HCT116 (cell line): Measurements from ENCODE around the gene GABARAP. TPM values are rescaled to one million over a fixed set of nuclear protein-coding genes. Genes with fewer than 3 reads are reported as not detected.

Experiments used
- ATAC-seq: fragments of 200-7000 bp; cut with Tn5 transposase; 2 replicates; pipeline ENCODE4 v1.9.1; 2020; ENCODE audit warnings: mild to moderate bottlenecking, moderate library complexity
- BruUV-seq: library from RNA; stranded (reverse); fragments of 400-500 nt; replicated peaks from 2 replicates; lab custom pipeline; 2021; lab: Mats Ljungman, UMichigan
- CTCF ChIA-PET: fragments of 300-600 bp; sonication (Branson Sonifier 250); formaldehyde crosslinking; loops from one replicate; lab custom pipeline; 2021; ENCODE audit warnings: antibody characterized with exemption; lab: Charles Lee
- POLR2A ChIA-PET: fragments of 300-600, 350-600 bp; sonication (Branson Sonifier 250); formaldehyde crosslinking; loops from one replicate; lab custom pipeline; 2021; ENCODE audit warnings: antibody characterized with exemption; lab: Charles Lee
- RAD21 ChIA-PET, 2 experiments: fragments of 300-600 bp; sonication (Branson Sonifier 250); formaldehyde crosslinking; loops; one replicate each; lab custom pipeline; 2023; ENCODE audit warnings: low total read pairs in 2 of 2; ENCODE audit not compliant: uncharacterized antibody in 2 of 2, unreplicated experiment in 2 of 2, low non-redundant PET in 1 of 2; lab: Charles Lee
- DNase-seq: peaks from one replicate; pipeline ENCODE4 v3.0.0-alpha.2; 2010; ENCODE audit warnings: low read depth, low spot score
- H2AFZ ChIP-seq: fragments of 200-600 bp; shearing (Covaris generic), sonication (generic); 2 replicates; pipeline ENCODE4 v1.6.1; 2017; ENCODE audit warnings: low read depth, mixed run types, mixed read lengths, antibody characterized with exemption, low read length; ENCODE audit not compliant: poor library complexity, severe bottlenecking
- H3K27ac ChIP-seq: 2 replicates; pipeline ENCODE4 v1.5.1; 2012; ENCODE audit warnings: low read depth, low read length
- H3K27me3 ChIP-seq: fragments of 200-600 bp; sonication (generic); 2 replicates; pipeline ENCODE4 v1.6.1; 2016; ENCODE audit warnings: mixed run types, low read length, mixed read lengths; ENCODE audit not compliant: insufficient read depth
- H3K36me3 ChIP-seq, 2 experiments: fragments of 200-500 bp in 1 of 2; fragments of 200-600 bp in 1 of 2; sonication (Bioruptor generic) in 1 of 2; sonication (generic) in 1 of 2; 2 replicates each; pipeline versions ENCODE4 v1.5.1 to v1.6.1; 2014 to 2016; ENCODE audit warnings: low read length in 2 of 2, inconsistent platforms in 1 of 2, mixed read lengths in 1 of 2, mixed run types in 1 of 2; ENCODE audit not compliant: insufficient read depth in 2 of 2, control insufficient read depth in 1 of 2
- H3K4me1 ChIP-seq, 2 experiments: fragments of 200-600 bp in 1 of 2; sonication (generic) in 1 of 2; 2 replicates each; pipeline versions ENCODE4 v1.5.1 to v1.6.1; 2012 to 2017; ENCODE audit warnings: low read length in 2 of 2, inconsistent platforms in 1 of 2, mild to moderate bottlenecking in 1 of 2, mixed read lengths in 1 of 2, mixed run types in 1 of 2, moderate library complexity in 1 of 2; ENCODE audit not compliant: insufficient read depth in 2 of 2, control insufficient read depth in 1 of 2
- H3K4me2 ChIP-seq: fragments of 200-600 bp; sonication (generic); 2 replicates; pipeline ENCODE4 v1.6.1; 2017; ENCODE audit warnings: mixed run types, low read length, mixed read lengths
- H3K4me3 ChIP-seq, 2 experiments: fragments of 200-600 bp in 1 of 2; sonication (generic) in 1 of 2; replicated peaks in 1 of 2; 2 replicates each; pipeline ENCODE4 v1.5.1; 2011 to 2016; ENCODE audit warnings: low read length in 2 of 2, control low read depth in 1 of 2, low read depth in 1 of 2, mild to moderate bottlenecking in 1 of 2, mixed read lengths in 1 of 2, mixed run types in 1 of 2
- H3K79me2 ChIP-seq: fragments of 200-600 bp; sonication (generic); 2 replicates; pipeline ENCODE4 v1.6.1; 2017; ENCODE audit warnings: mild to moderate bottlenecking, mixed run types, low read length, moderate library complexity, mixed read lengths; ENCODE audit not compliant: insufficient read depth
- H3K9ac ChIP-seq: fragments of 200-600 bp; sonication (generic); 2 replicates; pipeline ENCODE4 v1.6.1; 2016; ENCODE audit warnings: low read length, mixed read lengths
- H3K9me2 ChIP-seq: fragments of 200-600 bp; sonication (generic), shearing (Covaris generic); 2 replicates; pipeline ENCODE4 v1.6.1; 2017; ENCODE audit warnings: mixed run types, mild to moderate bottlenecking, moderate library complexity; ENCODE audit not compliant: insufficient read depth
- H3K9me3 ChIP-seq, 2 experiments: fragments of 200-500 bp in 1 of 2; fragments of 200-600 bp in 1 of 2; sonication (Bioruptor generic) in 1 of 2; sonication (generic) in 1 of 2; 2 replicates each; pipeline ENCODE4 v1.6.1; 2014 to 2017; ENCODE audit warnings: low read length in 2 of 2, mixed read lengths in 2 of 2, inconsistent platforms in 1 of 2, low read depth in 1 of 2, mild to moderate bottlenecking in 1 of 2, mixed run types in 1 of 2, moderate library complexity in 1 of 2; ENCODE audit not compliant: control insufficient read depth in 1 of 2, insufficient read depth in 1 of 2
- H4K20me1 ChIP-seq: fragments of 200-600 bp; sonication (generic), shearing (Covaris generic); 2 replicates; pipeline ENCODE4 v1.6.1; 2017; ENCODE audit warnings: mixed run types, mild to moderate bottlenecking, moderate library complexity; ENCODE audit not compliant: insufficient read depth
- CBX3 ChIP-seq: IDR thresholded peaks from 2 replicates; pipeline ENCODE4 v1.6.1; 2012; ENCODE audit warnings: low read depth
- CTCF ChIP-seq, 3 experiments: fragments of 200-600 bp in 1 of 3; sonication (generic) in 1 of 3; IDR thresholded peaks in 2 of 3; conservative IDR thresholded peaks in 1 of 3; 2 replicates each; pipeline ENCODE4 v1.5.1; 2012 to 2017; ENCODE audit warnings: low read depth in 2 of 3, low read length in 2 of 3, antibody characterized with exemption in 1 of 3, borderline replicate concordance in 1 of 3, control low read depth in 1 of 3, mild to moderate bottlenecking in 1 of 3, mixed read lengths in 1 of 3, mixed run types in 1 of 3, moderate library complexity in 1 of 3; ENCODE audit not compliant: insufficient read depth in 1 of 3
- EGR1 ChIP-seq: IDR thresholded peaks from 2 replicates; pipeline ENCODE4 v1.6.1; 2012; ENCODE audit warnings: low read depth
- EZH2 ChIP-seq: fragments of 200-600 bp; sonication (generic); IDR thresholded peaks from 2 replicates; pipeline ENCODE4 v1.6.1; 2017; ENCODE audit warnings: antibody characterized with exemption, mixed run types
- POLR2A ChIP-seq: IDR thresholded peaks from 2 replicates; pipeline ENCODE4 v1.7.0; 2011; ENCODE audit warnings: borderline replicate concordance; ENCODE audit not compliant: insufficient read depth, insufficient read length; ENCODE audit errors: extremely low read depth
- RAD21 ChIP-seq: IDR thresholded peaks from 2 replicates; pipeline ENCODE4 v1.6.1; 2012; ENCODE audit warnings: low read depth, mild to moderate bottlenecking
- SP1 ChIP-seq: IDR thresholded peaks from 2 replicates; pipeline ENCODE4 v1.6.1; 2012; ENCODE audit warnings: low read depth
- SRF ChIP-seq: IDR thresholded peaks from 2 replicates; pipeline ENCODE4 v1.6.1; 2012; ENCODE audit warnings: low read depth
- TCF7L2 ChIP-seq: IDR thresholded peaks from 2 replicates; pipeline ENCODE4 v1.7.0; 2011; ENCODE audit warnings: borderline replicate concordance, inconsistent platforms; ENCODE audit not compliant: insufficient read depth, insufficient read length; ENCODE audit errors: extremely low read depth
- YY1 ChIP-seq: IDR thresholded peaks from 2 replicates; pipeline ENCODE4 v1.6.1; 2011; ENCODE audit warnings: low read length, low read depth, moderate library complexity, mild to moderate bottlenecking; ENCODE audit not compliant: insufficient replicate concordance; ENCODE audit errors: extremely low read depth
- ZBTB33 ChIP-seq: IDR thresholded peaks from 2 replicates; pipeline ENCODE4 v1.6.1; 2011; ENCODE audit warnings: mild to moderate bottlenecking, low read length, moderate library complexity; ENCODE audit not compliant: insufficient replicate concordance; ENCODE audit errors: extremely low read depth
- ZNF274 ChIP-seq: fragments of 200-500 bp; sonication (Bioruptor generic); IDR thresholded peaks from 2 replicates; pipeline ENCODE4 v1.6.1; 2014; ENCODE audit warnings: mild to moderate bottlenecking, low read depth, low read length, inconsistent platforms
- intact Hi-C: fragments of 100-400 bp; cut with micrococcal nuclease; formaldehyde crosslinking; loops from 2 replicates; pipeline ENCODE4 v1.10.0; 2022
- total RNA-seq: library from RNA; stranded (reverse); gene quantifications from one replicate; pipeline ENCODE4 v1.2.1, GENCODE V29; 2021; ENCODE audit not compliant: unreplicated experiment
- TF ChIP-seq, protein P1 (sequence below): IDR thresholded peaks from 2 replicates; pipeline ENCODE4 v1.6.1; 2012

GABARAP gene
- total RNA-seq, 1 experiment from 2014 or later: 287 TPM

- DNase-seq: no peak
- Histone ChIP-seq H3K36me3 (peaks cover 16 to 17% of the 10 kb centered on the region in 2 experiments; a peak in 3 of 4 replicates), H4K20me1 (no peaks in the 10 kb centered on the region), H3K9me2 (no peaks in the 10 kb centered on the region), H3K4me2 (peak overlapping the region; percentile 89), H3K79me2 (peaks cover 80% of the 10 kb centered on the region), H2AFZ (no peak overlapping the region), H3K27me3 (no peaks in the 10 kb centered on the region), H3K9ac (peak overlapping the region; percentile 99), H3K9me3 (no peaks in the 10 kb centered on the region), H3K4me1 (peaks cover 13 to 25% of the 10 kb centered on the region in 2 experiments), H3K4me3 (peak overlapping the region; percentile 82 to 99), H3K27ac (peak overlapping the region; percentile 84; the same call in 1 of the 2 replicates)
- TF ChIP-seq SRF: no peak
- TF ChIP-seq SP1: no peak
- TF ChIP-seq TCF7L2: no peak
- TF ChIP-seq RAD21: no peak
- TF ChIP-seq ZNF274: no peak
- TF ChIP-seq EZH2: no peak
- no peak for TF ChIP-seq EGR1
- no peak for TF ChIP-seq ZBTB33
- TF ChIP-seq, protein P1, sequence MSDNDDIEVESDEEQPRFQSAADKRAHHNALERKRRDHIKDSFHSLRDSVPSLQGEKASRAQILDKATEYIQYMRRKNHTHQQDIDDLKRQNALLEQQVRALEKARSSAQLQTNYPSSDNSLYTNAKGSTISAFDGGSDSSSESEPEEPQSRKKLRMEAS: no peak
- no peak for TF ChIP-seq CTCF (IDR thresholded peaks at IDR 0.05 in 2 of 3, conservative IDR thresholded peaks at IDR 0.05 in 1 of 3; ENCODE audit: borderline replicate concordance in 1 of 3, insufficient read depth in 1 of 3, low read depth in 2 of 3, low read length in 2 of 3)
- TF ChIP-seq POLR2A: no peak
- no peak for TF ChIP-seq CBX3
- TF ChIP-seq YY1: no peak
- ATAC-seq: no peak
- POLR2A ChIA-PET: no interaction called here
- intact Hi-C loops: loop anchor here (5.0 kb wide), 1 partner anchor 57 kb away; the partner anchor contains the start of gene EIF5A
- RAD21 ChIA-PET: no interaction called here
- BruUV-seq: no TSS peak
- CTCF ChIA-PET: no interaction called here
These were observed 7.6 kb upstream of the GABARAP start for GRCh38 chr17:7249830-7250229.
